ENCODE measurements around the gene UMAD1. TPM values are rescaled to one million over a fixed set of nuclear protein-coding genes. Genes with fewer than 3 reads are reported as not detected.

The UMAD1 gene
- total and polyA plus RNA-seq, 2 donors (not counting 3 experiments of a cell fraction or from before 2014, with no cell fraction given): 5.6 to 6.6 TPM

DNA sequence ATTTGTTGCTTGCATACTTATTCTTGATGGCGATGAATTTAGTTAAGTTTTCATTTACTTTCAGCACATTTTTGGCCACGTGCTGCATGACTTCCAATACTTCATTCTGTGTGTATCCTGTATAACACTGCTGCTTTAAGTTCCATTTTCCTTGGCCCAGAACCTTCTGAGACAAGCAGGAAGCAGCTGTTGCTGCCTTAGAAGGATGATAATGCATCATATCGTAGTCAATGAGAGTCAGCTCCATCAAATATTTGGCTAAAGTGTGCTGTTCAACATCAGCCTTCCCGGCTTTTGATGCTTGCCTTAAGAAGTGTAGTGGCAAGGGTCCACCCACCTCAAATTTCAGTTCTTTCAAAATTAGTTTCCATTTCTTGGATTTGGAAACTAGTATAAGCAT is 268.8 kb downstream of the UMAD1 start:
- Histone ChIP-seq H3K4me1 (ENCODE audit: control insufficient read depth, extremely low read depth, insufficient read depth, low read length) (no peaks in the 10 kb centered on the region), H3K36me3 (ENCODE audit: control insufficient read depth in 2 of 2, extremely low read depth in 1 of 2, insufficient read depth in 2 of 2, low read length in 2 of 2) (no peaks in the 10 kb centered on the region), H3K9me3 (replicated peaks; ENCODE audit: control insufficient read depth, insufficient read depth, low read length) (no peaks in the 10 kb centered on the region), H3K27ac (ENCODE audit: insufficient read depth, low read depth, low read length) (no peak overlapping the region), H3K4me3 (replicated peaks in 1 of 3; ENCODE audit: insufficient read depth in 1 of 3, low read depth in 1 of 3, low read length in 3 of 3) (no peak overlapping the region), H2AFZ (ENCODE audit: low read depth, low read length) (no peak overlapping the region), H3K4me2 (ENCODE audit: insufficient read depth, low read length) (no peak overlapping the region), H3K79me2 (ENCODE audit: control insufficient read depth, insufficient read depth, low read length) (no peaks in the 10 kb centered on the region), H3K9me1 (replicated peaks; ENCODE audit: control insufficient read depth, extremely low read depth, insufficient read depth, low read length) (no peaks in the 10 kb centered on the region), H3K9ac (replicated peaks; ENCODE audit: extremely low read depth, insufficient read depth, low read length) (no peak overlapping the region), H4K20me1 (replicated peaks; ENCODE audit: control insufficient read depth, extremely low read depth, insufficient read depth, low read length) (no peaks in the 10 kb centered on the region), H3K27me3 (ENCODE audit: control insufficient read depth in 2 of 2, insufficient read depth in 2 of 2, low read length in 2 of 2) (no peaks in the 10 kb centered on the region)
- CTCF ChIA-PET: interaction anchor here (1.0 to 1.6 kb wide), 2 partner anchors 21 to 228 kb away, joined by 3 to 5 read pairs; no protein-coding TSS in a partner anchor
- no TSS peak for BruUV-seq (replicated peaks)
- FAIRE-seq (no peak), DNase-seq (ENCODE audit: low read depth, low spot score) (peak; percentile 59)
- dilution Hi-C loops (cut with MboI; ENCODE audit: extremely low pct_ligation_motif_present, low sequenced_read_pairs) (no loop called here), intact Hi-C loops (cut with micrococcal nuclease) (no loop called here)
- TF ChIP-seq, protein P1, sequence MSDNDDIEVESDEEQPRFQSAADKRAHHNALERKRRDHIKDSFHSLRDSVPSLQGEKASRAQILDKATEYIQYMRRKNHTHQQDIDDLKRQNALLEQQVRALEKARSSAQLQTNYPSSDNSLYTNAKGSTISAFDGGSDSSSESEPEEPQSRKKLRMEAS (IDR thresholded peaks at IDR 0.05; ENCODE audit: insufficient read depth, insufficient read length): peak; percentile 22
- no peak for TF ChIP-seq JUN (IDR thresholded peaks at IDR 0.05; ENCODE audit: borderline replicate concordance, insufficient read depth, insufficient read length, low read depth)
- no peak for TF ChIP-seq POLR2A (IDR thresholded peaks at IDR 0.05; ENCODE audit: low read depth, low read length)
- no peak for TF ChIP-seq FOS (IDR thresholded peaks at IDR 0.05; ENCODE audit: borderline replicate concordance, insufficient read depth, low read length)
- no peak for TF ChIP-seq POLR2AphosphoS5 (IDR thresholded peaks at IDR 0.05; ENCODE audit: insufficient read depth, low read depth, low read length)
- no peak for TF ChIP-seq GATA2 (IDR thresholded peaks at IDR 0.05; ENCODE audit: insufficient read depth, insufficient read length, low read depth, low read length)
- no peak for TF ChIP-seq EZH2 (IDR thresholded peaks at IDR 0.05; ENCODE audit: borderline replicate concordance, low read depth, low read length, severe bottlenecking)
- TF ChIP-seq MYC (IDR thresholded peaks at IDR 0.05; ENCODE audit: low read depth, low read length): no peak
- POLR2A ChIA-PET: no interaction called here
